ENCODE measurements around the gene CPNE6.

CPNE6 gene

DNA sequence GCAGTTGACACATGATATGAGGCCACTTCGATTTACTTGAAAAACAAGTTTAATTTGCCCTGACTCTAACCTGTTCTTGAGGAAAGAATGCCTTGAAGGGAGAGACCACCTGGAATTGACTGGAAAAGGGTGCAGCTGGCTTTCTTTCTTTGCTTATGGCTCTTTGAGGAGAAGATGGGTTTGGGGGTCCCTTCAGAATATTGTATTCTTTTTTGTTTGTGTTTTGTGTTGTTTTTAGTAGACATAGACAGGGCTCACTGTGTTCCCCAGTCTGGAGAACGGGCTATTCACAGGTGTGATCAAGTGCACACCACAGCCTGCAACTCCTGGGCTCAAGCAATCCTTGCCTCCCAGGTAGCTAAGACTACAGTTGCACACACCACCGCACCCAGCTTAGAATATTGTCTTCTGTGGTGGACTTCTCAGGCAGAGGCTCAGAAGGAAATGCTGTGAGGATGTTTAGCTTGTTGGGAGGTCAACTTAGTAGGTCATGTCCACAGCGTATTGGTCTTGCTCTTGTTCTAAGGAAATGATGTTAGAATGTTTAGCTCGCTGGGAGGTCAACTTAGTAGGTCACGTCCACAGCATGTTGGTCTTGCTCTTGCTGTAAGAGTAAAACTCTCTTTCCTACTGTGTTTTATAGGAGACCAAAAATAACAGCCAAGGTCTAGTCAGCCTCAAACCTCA lies 44.9 kb downstream of the CPNE6 start:
- WGBS = 78% methylated on average over 6 of the region's 6 CpGs
- H4K8ac ChIP-seq (ENCODE audit: low read length) = no peak overlapping the region
- no peak overlapping the region for H2AK5ac ChIP-seq (ENCODE audit: low read length, severe bottlenecking)
- H2AFZ ChIP-seq (ENCODE audit: low read depth, low read length) = no peak overlapping the region
- no peak overlapping the region for H2BK5ac ChIP-seq (ENCODE audit: low read depth, low read length, poor library complexity, severe bottlenecking)
- H3K27me3 ChIP-seq (ENCODE audit: control insufficient read depth in 1 of 2, insufficient read depth in 1 of 2, low read length in 2 of 2) = no peaks in the 10 kb centered on the region
- H3K9me3 ChIP-seq (ENCODE audit: control insufficient read depth, low read length) = no peaks in the 10 kb centered on the region
- no peak overlapping the region for H2BK15ac ChIP-seq (ENCODE audit: low read depth, poor library complexity, severe bottlenecking)
- DNase-seq = no peak
- H3K4me1 ChIP-seq (ENCODE audit: control insufficient read depth, insufficient read depth, low read depth, low read length) = peaks cover 7% of the 10 kb centered on the region
- no peak overlapping the region for H2BK12ac ChIP-seq (ENCODE audit: low read length in 2 of 2)
- peaks cover 37 to 41% of the 10 kb centered on the region in 2 experiments for H3K36me3 ChIP-seq (ENCODE audit: control insufficient read depth in 1 of 2, insufficient read depth in 2 of 2, low read depth in 1 of 2, low read length in 2 of 2)
- H2BK120ac ChIP-seq (ENCODE audit: low read depth, low read length) = no peak overlapping the region
- H3K4ac ChIP-seq (ENCODE audit: low read depth in 1 of 2, low read length in 2 of 2) = no peak overlapping the region
- peaks cover 25% of the 10 kb centered on the region for H3K79me1 ChIP-seq (replicated peaks; ENCODE audit: low read length, poor library complexity, severe bottlenecking)
- no peak overlapping the region for H3K4me2 ChIP-seq (ENCODE audit: low read length, poor library complexity, severe bottlenecking)
- no peak overlapping the region for H3K18ac ChIP-seq (ENCODE audit: low read depth in 1 of 2, low read length in 2 of 2)
- peak overlapping the region in 1 of 2 experiments; percentile 91 for H3K4me3 ChIP-seq (ENCODE audit: insufficient read depth in 1 of 2, low read depth in 1 of 2, low read length in 2 of 2)
- H3K23ac ChIP-seq (ENCODE audit: low read length in 2 of 2) = no peak overlapping the region
- H3K27ac ChIP-seq (ENCODE audit: low read length, poor library complexity, severe bottlenecking) = no peak overlapping the region
- H4K91ac ChIP-seq (ENCODE audit: low read length) = no peak overlapping the region
- no peak overlapping the region for H3K9ac ChIP-seq (ENCODE audit: low read length)
- no peak overlapping the region for H3K14ac ChIP-seq (ENCODE audit: low read length in 2 of 2)

DNA sequence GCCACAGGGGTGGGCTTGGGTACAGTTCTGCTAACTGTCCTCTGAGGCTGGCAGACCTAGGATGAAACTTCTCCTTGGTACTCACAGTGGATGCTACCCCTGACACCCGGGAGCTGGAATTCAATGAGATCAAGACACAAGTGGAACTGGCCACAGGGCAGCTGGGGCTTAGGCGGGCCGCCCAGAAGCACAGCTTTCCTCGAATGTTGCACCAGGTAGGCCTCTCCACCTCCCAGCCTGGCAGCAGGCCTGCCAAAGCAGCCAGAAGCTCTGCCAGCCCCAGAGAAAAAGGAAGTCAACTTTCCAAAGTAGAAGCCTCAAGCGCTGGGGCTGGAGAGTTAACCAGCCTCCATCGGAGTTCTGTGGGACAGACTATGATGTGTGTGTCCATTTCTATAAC lies 45.8 kb downstream of the CPNE6 start:
- H3K23ac ChIP-seq (ENCODE audit: low read length in 2 of 2) = no peak overlapping the region
- H2BK5ac ChIP-seq (ENCODE audit: low read depth, low read length, poor library complexity, severe bottlenecking) = no peak overlapping the region
- H3K4me1 ChIP-seq (ENCODE audit: control insufficient read depth, insufficient read depth, low read depth, low read length) = peaks cover 7% of the 10 kb centered on the region
- H3K9ac ChIP-seq (ENCODE audit: low read length) = no peak overlapping the region
- H3K4me2 ChIP-seq (ENCODE audit: low read length, poor library complexity, severe bottlenecking) = no peak overlapping the region
- no peak overlapping the region for H2BK12ac ChIP-seq (ENCODE audit: low read length in 2 of 2)
- no peak for DNase-seq
- no peak overlapping the region for H4K8ac ChIP-seq (ENCODE audit: low read length)
- no peak overlapping the region for H2BK15ac ChIP-seq (ENCODE audit: low read depth, poor library complexity, severe bottlenecking)
- H3K27me3 ChIP-seq (ENCODE audit: control insufficient read depth in 1 of 2, insufficient read depth in 1 of 2, low read length in 2 of 2) = no peaks in the 10 kb centered on the region
- H2AK5ac ChIP-seq (ENCODE audit: low read length, severe bottlenecking) = no peak overlapping the region
- no peak overlapping the region for H4K91ac ChIP-seq (ENCODE audit: low read length)
- WGBS = 95% methylated on average over 6 of the region's 6 CpGs
- H3K36me3 ChIP-seq (ENCODE audit: control insufficient read depth in 1 of 2, insufficient read depth in 2 of 2, low read depth in 1 of 2, low read length in 2 of 2) = peaks cover 44 to 48% of the 10 kb centered on the region in 2 experiments
- no peak overlapping the region for H3K27ac ChIP-seq (ENCODE audit: low read length, poor library complexity, severe bottlenecking)
- H3K18ac ChIP-seq (ENCODE audit: low read depth in 1 of 2, low read length in 2 of 2) = no peak overlapping the region
- H3K14ac ChIP-seq (ENCODE audit: low read length in 2 of 2) = no peak overlapping the region
- H3K9me3 ChIP-seq (ENCODE audit: control insufficient read depth, low read length) = no peaks in the 10 kb centered on the region
- H2BK120ac ChIP-seq (ENCODE audit: low read depth, low read length) = no peak overlapping the region
- no peak overlapping the region for H3K4ac ChIP-seq (ENCODE audit: low read depth in 1 of 2, low read length in 2 of 2)
- H3K79me1 ChIP-seq (replicated peaks; ENCODE audit: low read length, poor library complexity, severe bottlenecking) = peaks cover 25% of the 10 kb centered on the region
- no peak overlapping the region for H3K4me3 ChIP-seq (ENCODE audit: insufficient read depth in 1 of 2, low read depth in 1 of 2, low read length in 2 of 2)
- no peak overlapping the region for H2AFZ ChIP-seq (ENCODE audit: low read depth, low read length)

DNA sequence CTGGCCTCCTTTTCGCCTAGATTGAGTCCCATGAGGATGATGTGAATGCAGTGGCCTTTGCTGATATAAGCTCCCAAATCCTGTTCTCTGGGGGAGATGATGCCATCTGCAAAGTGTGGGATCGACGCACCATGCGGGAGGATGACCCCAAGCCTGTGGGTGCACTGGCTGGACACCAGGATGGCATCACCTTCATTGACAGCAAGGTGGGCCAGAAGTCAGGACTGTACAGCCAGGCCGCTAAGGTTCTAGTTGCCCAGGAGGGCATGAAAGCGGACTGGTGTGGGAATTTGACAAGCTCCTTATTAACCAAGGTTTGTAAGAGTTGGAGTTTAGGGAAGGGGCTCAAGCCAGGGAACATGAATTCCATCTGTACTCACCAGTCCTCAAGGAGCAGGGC lies 48.3 kb downstream of the CPNE6 start:
- no peak overlapping the region for H3K4me3 ChIP-seq (ENCODE audit: insufficient read depth in 1 of 2, low read depth in 1 of 2, low read length in 2 of 2)
- no peak overlapping the region for H3K14ac ChIP-seq (ENCODE audit: low read length in 2 of 2)
- H3K79me1 ChIP-seq (replicated peaks; ENCODE audit: low read length, poor library complexity, severe bottlenecking) = peaks cover 25% of the 10 kb centered on the region
- WGBS = 96% methylated on average over 6 of the region's 6 CpGs
- no peak overlapping the region for H3K4ac ChIP-seq (ENCODE audit: low read depth in 1 of 2, low read length in 2 of 2)
- H4K91ac ChIP-seq (ENCODE audit: low read length) = no peak overlapping the region
- H3K27me3 ChIP-seq (ENCODE audit: control insufficient read depth in 1 of 2, insufficient read depth in 1 of 2, low read length in 2 of 2) = no peaks in the 10 kb centered on the region
- H3K23ac ChIP-seq (ENCODE audit: low read length in 2 of 2) = no peak overlapping the region
- H2AK5ac ChIP-seq (ENCODE audit: low read length, severe bottlenecking) = no peak overlapping the region
- no peak overlapping the region for H4K8ac ChIP-seq (ENCODE audit: low read length)
- no peak overlapping the region for H3K27ac ChIP-seq (ENCODE audit: low read length, poor library complexity, severe bottlenecking)
- no peak for DNase-seq
- H2BK15ac ChIP-seq (ENCODE audit: low read depth, poor library complexity, severe bottlenecking) = no peak overlapping the region
- H3K4me2 ChIP-seq (ENCODE audit: low read length, poor library complexity, severe bottlenecking) = no peak overlapping the region
- H2BK120ac ChIP-seq (ENCODE audit: low read depth, low read length) = no peak overlapping the region
- H3K9me3 ChIP-seq (ENCODE audit: control insufficient read depth, low read length) = no peaks in the 10 kb centered on the region
- no peak overlapping the region for H2AFZ ChIP-seq (ENCODE audit: low read depth, low read length)
- H3K18ac ChIP-seq (ENCODE audit: low read depth in 1 of 2, low read length in 2 of 2) = no peak overlapping the region
- H3K4me1 ChIP-seq (ENCODE audit: control insufficient read depth, insufficient read depth, low read depth, low read length) = peaks cover 7% of the 10 kb centered on the region
- no peak overlapping the region for H2BK12ac ChIP-seq (ENCODE audit: low read length in 2 of 2)
- H3K9ac ChIP-seq (ENCODE audit: low read length) = no peak overlapping the region
- H3K36me3 ChIP-seq (ENCODE audit: control insufficient read depth in 1 of 2, insufficient read depth in 2 of 2, low read depth in 1 of 2, low read length in 2 of 2) = peaks cover 64 to 68% of the 10 kb centered on the region in 2 experiments
- H2BK5ac ChIP-seq (ENCODE audit: low read depth, low read length, poor library complexity, severe bottlenecking) = no peak overlapping the region

DNA sequence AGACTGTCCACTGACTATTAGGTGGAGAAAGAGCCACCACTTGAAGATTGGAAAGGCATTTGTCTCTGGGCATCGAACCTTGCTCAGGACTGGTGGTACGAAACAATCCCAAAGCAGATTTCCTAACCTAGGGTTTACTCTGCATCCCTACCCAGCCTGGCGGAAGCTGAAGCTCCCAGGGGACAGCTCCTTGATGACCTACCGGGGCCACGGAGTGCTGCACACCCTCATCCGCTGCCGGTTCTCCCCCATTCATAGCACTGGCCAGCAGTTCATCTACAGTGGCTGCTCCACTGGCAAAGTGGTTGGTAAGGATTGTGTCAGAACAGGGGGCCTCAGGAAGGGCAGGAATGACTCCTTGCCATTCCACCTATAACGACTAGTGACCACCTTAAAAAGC lies 49.8 kb downstream of the CPNE6 start:
- Histone ChIP-seq H2BK120ac (ENCODE audit: low read depth, low read length) (no peak overlapping the region), H3K4ac (ENCODE audit: low read depth in 1 of 2, low read length in 2 of 2) (no peak overlapping the region), H4K8ac (ENCODE audit: low read length) (no peak overlapping the region), H3K18ac (ENCODE audit: low read depth in 1 of 2, low read length in 2 of 2) (no peak overlapping the region), H3K79me1 (replicated peaks; ENCODE audit: low read length, poor library complexity, severe bottlenecking) (peaks cover 17% of the 10 kb centered on the region), H3K27ac (ENCODE audit: low read length, poor library complexity, severe bottlenecking) (no peak overlapping the region), H3K4me1 (ENCODE audit: control insufficient read depth, insufficient read depth, low read depth, low read length) (peaks cover 2% of the 10 kb centered on the region), H2BK15ac (ENCODE audit: low read depth, poor library complexity, severe bottlenecking) (no peak overlapping the region), H2BK12ac (ENCODE audit: low read length in 2 of 2) (no peak overlapping the region), H3K4me3 (ENCODE audit: insufficient read depth in 1 of 2, low read depth in 1 of 2, low read length in 2 of 2) (peak overlapping the region in 1 of 2 experiments; percentile 15), H3K9ac (ENCODE audit: low read length) (no peak overlapping the region), H4K91ac (ENCODE audit: low read length) (no peak overlapping the region), H2BK5ac (ENCODE audit: low read depth, low read length, poor library complexity, severe bottlenecking) (no peak overlapping the region), H2AK5ac (ENCODE audit: low read length, severe bottlenecking) (no peak overlapping the region), H2AFZ (ENCODE audit: low read depth, low read length) (no peak overlapping the region), H3K9me3 (ENCODE audit: control insufficient read depth, low read length) (no peaks in the 10 kb centered on the region), H3K4me2 (ENCODE audit: low read length, poor library complexity, severe bottlenecking) (no peak overlapping the region), H3K14ac (ENCODE audit: low read length in 2 of 2) (no peak overlapping the region), H3K23ac (ENCODE audit: low read length in 2 of 2) (no peak overlapping the region), H3K36me3 (ENCODE audit: control insufficient read depth in 1 of 2, insufficient read depth in 2 of 2, low read depth in 1 of 2, low read length in 2 of 2) (peaks cover 66 to 68% of the 10 kb centered on the region in 2 experiments), H3K27me3 (ENCODE audit: control insufficient read depth in 1 of 2, insufficient read depth in 1 of 2, low read length in 2 of 2) (no peaks in the 10 kb centered on the region)
- no peak for DNase-seq
- 100% methylated on average over 2 of the region's 8 CpGs for WGBS

Data from mesenchymal stem cell (in vitro differentiated cells and primary cell).